ENCODE data around the gene COMP. TPM values are rescaled to one million over a fixed set of nuclear protein-coding genes. Genes with fewer than 3 reads are reported as not detected.
A peak's percentile ranks its signal among the peaks of the same experiment; 100 is the strongest.

Gene COMP
- total and polyA plus RNA-seq, 2 donors from 2014 or later = 1.8 to 33.2 TPM

- intact Hi-C loops (cut with DNase I) = no loop called here
- no peak for FAIRE-seq
- peaks cover 0 to 27% (median 19%) of the 10 kb centered on the region in 3 donors for H3K4me1 ChIP-seq (ENCODE audit: control insufficient read depth in 2 of 3, insufficient read depth in 2 of 3, low read depth in 1 of 3, low read length in 3 of 3)
Observed at GRCh38 chr19:18832306-18833140, 41.4 kb upstream of the COMP start.

DNA sequence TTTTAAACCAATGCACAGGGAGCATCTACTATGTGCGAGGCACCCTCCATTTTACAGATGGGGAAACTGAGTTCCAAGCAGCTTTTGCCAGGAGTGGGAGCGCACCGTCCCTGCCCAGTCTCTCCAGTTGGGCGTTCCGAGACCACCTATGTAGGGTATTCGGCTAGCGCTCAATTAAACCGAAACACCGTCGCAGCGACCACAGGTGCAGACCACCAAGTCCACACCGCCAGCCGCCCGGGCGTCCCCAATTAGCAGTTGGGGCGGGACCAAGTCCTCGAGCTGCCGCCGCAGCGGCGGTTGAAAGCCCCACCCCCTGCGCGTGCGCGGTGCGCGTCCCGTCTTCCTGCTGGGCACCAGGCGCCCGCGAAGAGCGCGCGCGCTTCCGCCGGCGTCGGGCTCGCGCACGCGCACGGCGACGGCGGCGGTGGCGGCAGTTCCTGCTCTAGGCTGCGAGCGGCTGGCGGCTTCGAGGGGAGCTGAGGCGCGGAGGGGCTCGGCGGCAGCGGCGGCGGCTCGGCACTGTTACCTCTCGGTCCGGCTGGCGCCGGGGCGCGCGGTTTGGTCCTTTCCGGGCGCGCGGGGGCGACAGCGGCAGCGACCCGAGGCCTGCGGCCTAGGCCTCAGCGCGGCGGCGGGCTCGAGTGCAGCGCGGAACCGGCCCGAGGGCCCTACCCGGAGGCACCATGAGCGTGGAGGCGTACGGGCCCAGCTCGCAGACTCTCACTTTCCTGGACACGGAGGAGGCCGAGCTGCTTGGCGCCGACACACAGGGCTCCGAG lies 40.6 kb upstream of the COMP start, which contains the start of gene UPF1:
Gene UPF1 (plus strand): TSS at position 436 of the 782 bp plus-strand sequence. CDS start 251 bp downstream, at position 687.
- Histone ChIP-seq H3K9ac (ENCODE audit: low read length in 3 of 3) (peak within 1 kb of the TSS; percentile 58 to 97 (median 84)), H3K27ac (ENCODE audit: low read depth in 2 of 2, low read length in 2 of 2) (peak within 1 kb of the TSS; percentile 74 to 80), H3K4me3 (ENCODE audit: low read length in 3 of 3) (peak within 1 kb of the TSS; percentile 70 to 88 (median 83)), H3K36me3 (ENCODE audit: control insufficient read depth in 2 of 3, insufficient read depth in 3 of 3, low read length in 3 of 3) (peaks cover 2 to 7% (median 3%) of the 10 kb centered on the region in 3 donors), H3K9me3 (ENCODE audit: control insufficient read depth in 2 of 3, insufficient read depth in 1 of 3, low read length in 3 of 3) (peaks cover 0 to 8% (median 0%) of the 10 kb centered on the region in 3 donors), H3K4me1 (ENCODE audit: control insufficient read depth in 2 of 3, insufficient read depth in 2 of 3, low read depth in 1 of 3, low read length in 3 of 3) (peaks cover 0 to 24% (median 19%) of the 10 kb centered on the region in 3 donors), H3K27me3 (ENCODE audit: control insufficient read depth, insufficient read depth, low read length) (no peaks in the 10 kb centered on the region)
- peak; percentile 96 to 98 (median 97) for DNase-seq
- no peak for FAIRE-seq
- intact Hi-C loops (cut with DNase I) = no loop called here
- TF ChIP-seq, protein P1, sequence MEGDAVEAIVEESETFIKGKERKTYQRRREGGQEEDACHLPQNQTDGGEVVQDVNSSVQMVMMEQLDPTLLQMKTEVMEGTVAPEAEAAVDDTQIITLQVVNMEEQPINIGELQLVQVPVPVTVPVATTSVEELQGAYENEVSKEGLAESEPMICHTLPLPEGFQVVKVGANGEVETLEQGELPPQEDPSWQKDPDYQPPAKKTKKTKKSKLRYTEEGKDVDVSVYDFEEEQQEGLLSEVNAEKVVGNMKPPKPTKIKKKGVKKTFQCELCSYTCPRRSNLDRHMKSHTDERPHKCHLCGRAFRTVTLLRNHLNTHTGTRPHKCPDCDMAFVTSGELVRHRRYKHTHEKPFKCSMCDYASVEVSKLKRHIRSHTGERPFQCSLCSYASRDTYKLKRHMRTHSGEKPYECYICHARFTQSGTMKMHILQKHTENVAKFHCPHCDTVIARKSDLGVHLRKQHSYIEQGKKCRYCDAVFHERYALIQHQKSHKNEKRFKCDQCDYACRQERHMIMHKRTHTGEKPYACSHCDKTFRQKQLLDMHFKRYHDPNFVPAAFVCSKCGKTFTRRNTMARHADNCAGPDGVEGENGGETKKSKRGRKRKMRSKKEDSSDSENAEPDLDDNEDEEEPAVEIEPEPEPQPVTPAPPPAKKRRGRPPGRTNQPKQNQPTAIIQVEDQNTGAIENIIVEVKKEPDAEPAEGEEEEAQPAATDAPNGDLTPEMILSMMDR (IDR thresholded peaks at IDR 0.05; ENCODE audit: borderline replicate concordance, extremely low read depth, insufficient read depth) = no peak

More at GRCh38 chr19:18832306-18833140, 41.4 kb upstream of the COMP start:
- Histone ChIP-seq H3K27me3 (ENCODE audit: control insufficient read depth, insufficient read depth, low read length) (no peaks in the 10 kb centered on the region), H3K9me3 (ENCODE audit: control insufficient read depth in 2 of 3, insufficient read depth in 1 of 3, low read length in 3 of 3) (no peaks in the 10 kb centered on the region), H3K4me3 (ENCODE audit: low read length in 3 of 3) (peak overlapping the region; percentile 70 to 88 (median 83)), H3K36me3 (ENCODE audit: control insufficient read depth in 2 of 3, insufficient read depth in 3 of 3, low read length in 3 of 3) (peaks cover 2 to 7% (median 3%) of the 10 kb centered on the region in 3 donors), H3K9ac (ENCODE audit: low read length in 3 of 3) (peak overlapping the region; percentile 54 to 97 (median 84)), H3K27ac (ENCODE audit: low read depth in 2 of 2, low read length in 2 of 2) (peak overlapping the region; percentile 74 to 80)
- peak in 1 of 5 donors; percentile 45 for DNase-seq
- TF ChIP-seq, protein P1 (IDR thresholded peaks at IDR 0.05; ENCODE audit: borderline replicate concordance, extremely low read depth, insufficient read depth) = no peak

- TF ChIP-seq, protein P1 (IDR thresholded peaks at IDR 0.05; ENCODE audit: borderline replicate concordance, extremely low read depth, insufficient read depth) = no peak
- Histone ChIP-seq H3K36me3 (ENCODE audit: control insufficient read depth in 2 of 3, insufficient read depth in 3 of 3, low read length in 3 of 3) (peaks cover 0 to 7% (median under 1%) of the 10 kb centered on the region in 3 donors), H3K9me3 (ENCODE audit: control insufficient read depth in 2 of 3, insufficient read depth in 1 of 3, low read length in 3 of 3) (peaks cover 0 to 8% (median 0%) of the 10 kb centered on the region in 3 donors), H3K27me3 (ENCODE audit: control insufficient read depth, insufficient read depth, low read length) (no peaks in the 10 kb centered on the region), H3K4me3 (ENCODE audit: low read length in 3 of 3) (no peak overlapping the region), H3K4me1 (ENCODE audit: control insufficient read depth in 2 of 3, insufficient read depth in 2 of 3, low read depth in 1 of 3, low read length in 3 of 3) (peaks cover 0 to 22% (median 13%) of the 10 kb centered on the region in 3 donors), H3K27ac (ENCODE audit: low read depth in 2 of 2, low read length in 2 of 2) (no peak overlapping the region), H3K9ac (ENCODE audit: low read length in 3 of 3) (no peak overlapping the region)
- no peak for FAIRE-seq
- intact Hi-C loops (cut with DNase I) = no loop called here
- no peak for DNase-seq
Observed at GRCh38 chr19:18830488-18830887, 39.4 kb upstream of the COMP start.
